GM19324 (cell line): ENCODE results near the gene PTPRCAP.
"Not testable (repeated sequence)": the region's sequence is repeated elsewhere in the genome, so short reads cannot be mapped to it uniquely, and the experiment has no call there.

Experiments
- ATAC-seq: cut with Tn5 transposase; IDR thresholded peaks from one replicate; pipeline ENCODE4 v1.9.1; 2021; ENCODE audit warnings: mild to moderate bottlenecking, moderate library complexity; ENCODE audit not compliant: unreplicated experiment, low FRiP score

Gene PTPRCAP

GRCh38 chr11:67410984-67411784 lies 26.3 kb downstream of the PTPRCAP start:
- ATAC-seq: no peak

GRCh38 chr11:67410369-67410831 lies 27.1 kb downstream of the PTPRCAP start:
- no peak for ATAC-seq

- ATAC-seq: no peak
Measured at GRCh38 chr11:67409781-67410368, 27.6 kb downstream of the PTPRCAP start.

- no peak for ATAC-seq
Measured at GRCh38 chr11:67409261-67409666, 28.2 kb downstream of the PTPRCAP start.

- no peak for ATAC-seq
Measured at GRCh38 chr11:67408437-67409200, 28.9 kb downstream of the PTPRCAP start.

- ATAC-seq: no peak
Measured at GRCh38 chr11:67407688-67408163, 29.8 kb downstream of the PTPRCAP start.

GRCh38 chr11:67406969-67407687 lies 30.4 kb downstream of the PTPRCAP start:
- ATAC-seq: no peak

GRCh38 chr11:67406420-67406968 lies 31.0 kb downstream of the PTPRCAP start:
- no peak for ATAC-seq

- no peak for ATAC-seq
Measured at GRCh38 chr11:67405688-67406339, 31.7 kb downstream of the PTPRCAP start.

GRCh38 chr11:67405196-67405567 lies 32.3 kb downstream of the PTPRCAP start:
- ATAC-seq: no peak

- ATAC-seq: no peak
Measured at GRCh38 chr11:67404515-67405195, 32.8 kb downstream of the PTPRCAP start.

- ATAC-seq: not testable (repeated sequence)
Measured at GRCh38 chr11:67403085-67403484, 34.4 kb downstream of the PTPRCAP start.

GRCh38 chr11:67402192-67402839 lies 35.2 kb downstream of the PTPRCAP start:
- not testable (repeated sequence) for ATAC-seq

- ATAC-seq: peak; percentile 74
Measured at GRCh38 chr11:67401495-67402191, 35.8 kb downstream of the PTPRCAP start, which contains the start of gene PPP1CA. Gene PPP1CA (minus strand): TSS chr11:67401858. CDS start chr11:67401782, 76 bp downstream.

GRCh38 chr11:67400942-67401494 lies 36.5 kb downstream of the PTPRCAP start:
- no peak for ATAC-seq

GRCh38 chr11:67400251-67400941 lies 37.1 kb downstream of the PTPRCAP start:
- ATAC-seq: no peak
